Globus pallidus (tissue), 1 donor: ENCODE data around the gene GUCY2C.
"Not testable (repeated sequence)": the region's sequence is repeated elsewhere in the genome, so short reads cannot be mapped to it uniquely, and the experiment has no call there.

Source experiments
- DNase-seq: peaks from one replicate; pipeline ENCODE4 v3.0.0-alpha.2; 2015; ENCODE audit warnings: low spot score

The GUCY2C gene

GRCh38 chr12:14696265-14696741 is at the start of gene GUCY2C:
Gene GUCY2C, minus strand, starts transcription at chr12:14696599. Its CDS starts 151 bp downstream, at chr12:14696448.
- DNase-seq: no peak

- DNase-seq: no peak
Observed at GRCh38 chr12:14743061-14743460, 46.7 kb upstream of the GUCY2C start.

GRCh38 chr12:14741942-14742341 is 45.5 kb upstream of the GUCY2C start:
- DNase-seq: no peak

- no peak for DNase-seq
Observed at GRCh38 chr12:14741153-14741552, 44.8 kb upstream of the GUCY2C start.

- not testable (repeated sequence) for DNase-seq
Observed at GRCh38 chr12:14736441-14736840, 40.0 kb upstream of the GUCY2C start.

- no peak for DNase-seq
Observed at GRCh38 chr12:14731821-14732220, 35.4 kb upstream of the GUCY2C start.

- no peak for DNase-seq
Observed at GRCh38 chr12:14729586-14729985, 33.2 kb upstream of the GUCY2C start.

GRCh38 chr12:14723763-14724162 is 27.4 kb upstream of the GUCY2C start:
- DNase-seq: peak; percentile 40

- DNase-seq: peak; percentile 13
Observed at GRCh38 chr12:14716848-14717444, 20.5 kb upstream of the GUCY2C start.

GRCh38 chr12:14714437-14714836 is 18.0 kb upstream of the GUCY2C start:
- no peak for DNase-seq

GRCh38 chr12:14710632-14711320 is 14.4 kb upstream of the GUCY2C start:
- no peak for DNase-seq

GRCh38 chr12:14701809-14702568 is 5.6 kb upstream of the GUCY2C start:
- no peak for DNase-seq

GRCh38 chr12:14700935-14701334 is 4.5 kb upstream of the GUCY2C start:
- DNase-seq: no peak

- DNase-seq: no peak
Observed at GRCh38 chr12:14699923-14700322, 3.5 kb upstream of the GUCY2C start.

GRCh38 chr12:14698555-14698954 is 2.2 kb upstream of the GUCY2C start:
- no peak for DNase-seq

GRCh38 chr12:14695715-14696141 is 671 bp downstream of the GUCY2C start:
- no peak for DNase-seq

GRCh38 chr12:14694970-14695369 is 1.4 kb downstream of the GUCY2C start:
- DNase-seq: no peak

- DNase-seq: no peak
Observed at GRCh38 chr12:14694145-14694714, 2.2 kb downstream of the GUCY2C start.

- DNase-seq: no peak
Observed at GRCh38 chr12:14693116-14693515, 3.3 kb downstream of the GUCY2C start.

- peak; percentile 59 for DNase-seq
Observed at GRCh38 chr12:14691560-14691959, 4.8 kb downstream of the GUCY2C start.

GRCh38 chr12:14689996-14690395 is 6.4 kb downstream of the GUCY2C start:
- DNase-seq: no peak

- no peak for DNase-seq
Observed at GRCh38 chr12:14689144-14689543, 7.3 kb downstream of the GUCY2C start.

GRCh38 chr12:14682231-14682630 is 14.2 kb downstream of the GUCY2C start:
- not testable (repeated sequence) for DNase-seq
